Neutrophil (primary cell): ENCODE results near the gene HNRNPD.
A peak's percentile ranks its signal among the peaks of the same experiment; 100 is the strongest.
"Not testable (repeated sequence)": the region's sequence is repeated elsewhere in the genome, so short reads cannot be mapped to it uniquely, and the experiment has no call there.

Source experiments
- H3K27ac ChIP-seq: fragments of 200-600 bp; sonication (generic); 2 replicates; pipeline ENCODE4 v1.5.1; 2016; ENCODE audit warnings: mild to moderate bottlenecking, moderate library complexity
- H3K27me3 ChIP-seq: fragments of 200-600 bp; sonication (generic); 2 replicates; pipeline ENCODE4 v1.6.0; 2016; ENCODE audit warnings: mild to moderate bottlenecking
- H3K36me3 ChIP-seq: fragments of 200-600 bp; sonication (generic); 2 replicates; pipeline ENCODE4 v1.5.1; 2017
- H3K4me1 ChIP-seq, 2 experiments: fragments of 200-600 bp in 1 of 2; sonication (generic) in 1 of 2; 1 replicate in 1 of 2; 2 replicates in 1 of 2; pipeline versions ENCODE4 v1.5.1 to v1.6.1; 2013 to 2016; ENCODE audit warnings: low read depth in 1 of 2, low read length in 1 of 2, mild to moderate bottlenecking in 1 of 2, moderate library complexity in 1 of 2; ENCODE audit not compliant: control insufficient read depth in 1 of 2, insufficient read depth in 1 of 2
- H3K4me3 ChIP-seq, 2 experiments: fragments of 200-600 bp in 1 of 2; sonication (generic) in 1 of 2; 1 replicate in 1 of 2; 2 replicates in 1 of 2; pipeline ENCODE4 v1.5.1; 2013 to 2016; ENCODE audit warnings: low read depth in 1 of 2, low read length in 1 of 2, mild to moderate bottlenecking in 1 of 2, moderate library complexity in 1 of 2
- H3K9me3 ChIP-seq: fragments of 200-600 bp; sonication (generic); 2 replicates; pipeline ENCODE4 v1.5.1; 2016
- CTCF ChIP-seq: fragments of 200-600 bp; sonication (generic); IDR thresholded peaks from 2 replicates; pipeline ENCODE4 v1.5.1; 2016; ENCODE audit warnings: antibody characterized with exemption

HNRNPD gene

GRCh38 chr4:82367438-82368097, 6.2 kb downstream of the HNRNPD start:
- TF ChIP-seq CTCF, result no peak
- Histone ChIP-seq H3K27ac (peak overlapping the region; percentile 21), H3K4me3 (no peak overlapping the region), H3K4me1 (peaks cover 47 to 55% of the 10 kb centered on the region in 2 experiments), H3K9me3 (no peaks in the 10 kb centered on the region), H3K36me3 (peaks cover 16% of the 10 kb centered on the region), H3K27me3 (no peaks in the 10 kb centered on the region)

GRCh38 chr4:82366431-82366830, 7.4 kb downstream of the HNRNPD start:
- peaks cover 36 to 44% of the 10 kb centered on the region in 2 experiments for H3K4me1 ChIP-seq
- H3K4me3 ChIP-seq, H3K9me3 ChIP-seq, H3K27me3 ChIP-seq, H3K27ac ChIP-seq: not testable (repeated sequence)
- peaks cover 16% of the 10 kb centered on the region for H3K36me3 ChIP-seq

- no peaks in the 10 kb centered on the region for H3K27me3 ChIP-seq
- peak overlapping the region; percentile 1 for H3K27ac ChIP-seq
- peaks cover 11% of the 10 kb centered on the region for H3K36me3 ChIP-seq
- peaks cover 32 to 42% of the 10 kb centered on the region in 2 experiments for H3K4me1 ChIP-seq
- H3K4me3 ChIP-seq, result no peak overlapping the region
- no peak for TF ChIP-seq CTCF
- H3K9me3 ChIP-seq, result no peaks in the 10 kb centered on the region
Observed at GRCh38 chr4:82363896-82364487, 9.8 kb downstream of the HNRNPD start.

- H3K4me1 ChIP-seq, result peaks cover 30 to 42% of the 10 kb centered on the region in 2 experiments
- H3K9me3 ChIP-seq, result no peaks in the 10 kb centered on the region
- TF ChIP-seq CTCF, result no peak
- H3K4me3 ChIP-seq, result no peak overlapping the region
- no peaks in the 10 kb centered on the region for H3K27me3 ChIP-seq
- H3K36me3 ChIP-seq, result peaks cover 6% of the 10 kb centered on the region
- peak overlapping the region; percentile 81 for H3K27ac ChIP-seq
Observed at GRCh38 chr4:82362565-82362964, 11.2 kb downstream of the HNRNPD start.

GRCh38 chr4:82360298-82361177, 13.3 kb downstream of the HNRNPD start:
- peaks cover 29 to 42% of the 10 kb centered on the region in 2 experiments for H3K4me1 ChIP-seq
- no peaks in the 10 kb centered on the region for H3K9me3 ChIP-seq
- H3K36me3 ChIP-seq, result peaks cover 18% of the 10 kb centered on the region
- TF ChIP-seq CTCF, result peak; percentile 46
- H3K27ac ChIP-seq, result peak overlapping the region; percentile 81
- no peaks in the 10 kb centered on the region for H3K27me3 ChIP-seq
- no peak overlapping the region for H3K4me3 ChIP-seq
